ENCODE results near the gene PRAMEF13.
"Not testable (repeated sequence)": the region's sequence is repeated elsewhere in the genome, so short reads cannot be mapped to it uniquely, and the experiment has no call there.

PRAMEF13 gene

GRCh38 chr1:13165531-13165930, 35.7 kb downstream of the PRAMEF13 start, which contains the start of gene HNRNPCL4:
Gene HNRNPCL4 (minus strand): TSS chr1:13165631. CDS start chr1:13165467, 164 bp downstream.
- DNase-seq: not testable (repeated sequence)

DNA sequence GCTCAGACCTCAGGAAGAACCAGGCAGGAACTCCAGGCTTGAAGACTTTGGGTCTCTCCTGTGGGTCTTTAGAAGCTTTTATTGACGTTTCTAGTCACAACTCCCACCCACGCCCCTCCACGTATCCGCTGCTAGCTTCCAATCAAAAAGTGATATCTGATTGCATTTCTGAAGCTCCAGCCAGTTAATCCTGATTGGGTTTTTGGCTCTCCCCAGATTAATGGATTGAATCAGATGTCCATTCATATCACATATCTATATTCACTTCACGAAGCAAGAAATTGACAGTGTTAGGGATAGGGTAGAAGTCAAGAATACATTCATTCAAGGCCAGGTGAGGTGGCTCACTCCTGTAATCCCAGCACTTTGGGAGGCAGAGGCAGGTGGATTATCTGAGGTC, 45.3 kb downstream of the PRAMEF13 start, which contains the start of gene PRAMEF26:
PRAMEF26 (minus strand) TSS at position 101 of the 400 bp plus-strand sequence. CDS start 2,914 bp downstream, outside the sequence.
- DNase-seq: not testable (repeated sequence)
